ENCODE measurements around the gene GAB4.
"Not testable (repeated sequence)": the region's sequence is repeated elsewhere in the genome, so short reads cannot be mapped to it uniquely, and the experiment has no call there.

Gene GAB4, protein sequence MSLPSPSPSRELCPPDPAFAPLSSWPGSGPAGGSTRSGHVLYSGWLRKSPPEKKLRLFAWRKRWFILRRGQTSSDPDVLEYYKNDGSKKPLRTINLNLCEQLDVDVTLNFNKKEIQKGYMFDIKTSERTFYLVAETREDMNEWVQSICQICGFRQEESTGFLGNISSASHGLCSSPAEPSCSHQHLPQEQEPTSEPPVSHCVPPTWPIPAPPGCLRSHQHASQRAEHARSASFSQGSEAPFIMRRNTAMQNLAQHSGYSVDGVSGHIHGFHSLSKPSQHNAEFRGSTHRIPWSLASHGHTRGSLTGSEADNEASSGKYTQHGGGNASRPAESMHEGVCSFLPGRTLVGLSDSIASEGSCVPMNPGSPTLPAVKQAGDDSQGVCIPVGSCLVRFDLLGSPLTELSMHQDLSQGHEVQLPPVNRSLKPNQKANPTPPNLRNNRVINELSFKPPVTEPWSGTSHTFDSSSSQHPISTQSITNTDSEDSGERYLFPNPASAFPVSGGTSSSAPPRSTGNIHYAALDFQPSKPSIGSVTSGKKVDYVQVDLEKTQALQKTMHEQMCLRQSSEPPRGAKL

DNA sequence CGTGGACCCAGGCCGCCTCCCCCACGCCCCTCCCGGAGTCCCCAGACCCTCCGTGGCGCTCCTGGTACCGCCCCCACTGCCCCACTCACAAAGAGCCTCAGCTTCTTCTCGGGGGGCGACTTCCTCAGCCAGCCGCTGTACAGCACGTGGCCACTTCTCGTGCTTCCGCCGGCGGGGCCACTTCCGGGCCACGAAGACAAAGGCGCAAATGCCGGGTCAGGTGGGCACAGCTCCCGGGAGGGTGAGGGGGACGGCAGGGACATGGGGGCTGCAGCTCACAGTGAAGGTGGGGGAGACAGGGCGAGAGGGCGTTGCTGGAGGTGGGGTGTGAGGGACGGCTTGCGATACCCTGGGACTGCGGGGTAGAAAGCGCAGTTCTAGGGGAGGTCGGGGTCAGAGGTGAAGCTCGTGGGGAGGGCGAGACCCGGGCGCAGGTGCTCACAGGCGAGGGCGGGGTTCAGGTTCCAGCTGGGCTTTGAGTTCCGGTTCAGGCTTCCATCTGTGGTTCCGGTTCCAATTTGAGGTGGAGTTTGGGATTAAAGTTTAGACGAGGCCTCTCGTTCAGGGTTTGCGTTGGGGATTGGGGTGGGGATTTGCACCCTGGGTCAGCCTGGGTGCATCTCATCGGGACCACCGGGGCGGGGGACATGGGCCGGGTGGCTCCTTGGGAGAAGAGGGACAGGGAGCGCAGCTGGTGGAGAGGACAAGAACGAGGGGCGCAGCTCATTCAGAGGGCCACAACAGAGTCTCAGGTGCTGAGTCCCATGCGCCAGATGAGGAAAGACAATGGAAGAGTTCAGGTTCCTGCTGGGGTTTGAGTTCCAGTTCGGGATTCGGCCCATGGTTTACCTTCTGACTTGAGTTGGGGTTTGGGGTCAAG lies at the start of gene GAB4:
Gene GAB4, minus strand, starts transcription at position 371 of the 880 bp plus-strand sequence. Its CDS starts 108 bp downstream, at position 263.
- DNase-seq (ENCODE audit: low read depth): no peak

DNA sequence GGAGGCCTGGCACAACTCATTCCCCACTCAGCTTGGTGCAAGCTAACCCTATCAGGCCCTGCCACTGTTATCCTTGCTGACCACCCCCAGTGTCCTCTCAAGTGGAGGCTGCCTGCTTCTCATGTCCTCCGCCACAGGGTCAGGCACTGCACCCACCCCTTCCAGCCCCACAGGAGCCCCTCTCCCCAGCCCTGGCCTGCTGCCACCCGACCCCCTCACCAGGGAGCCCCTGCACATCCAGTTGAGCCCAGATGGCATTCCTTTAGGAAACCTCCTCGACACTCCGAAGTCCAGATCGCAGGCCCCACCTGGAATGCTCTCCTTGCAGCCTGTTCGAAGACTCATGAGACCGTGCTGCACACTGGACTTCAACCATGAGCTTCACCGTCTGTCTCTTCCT lies 48.8 kb upstream of the GAB4 start:
- DNase-seq (ENCODE audit: low read depth): no peak

DNA sequence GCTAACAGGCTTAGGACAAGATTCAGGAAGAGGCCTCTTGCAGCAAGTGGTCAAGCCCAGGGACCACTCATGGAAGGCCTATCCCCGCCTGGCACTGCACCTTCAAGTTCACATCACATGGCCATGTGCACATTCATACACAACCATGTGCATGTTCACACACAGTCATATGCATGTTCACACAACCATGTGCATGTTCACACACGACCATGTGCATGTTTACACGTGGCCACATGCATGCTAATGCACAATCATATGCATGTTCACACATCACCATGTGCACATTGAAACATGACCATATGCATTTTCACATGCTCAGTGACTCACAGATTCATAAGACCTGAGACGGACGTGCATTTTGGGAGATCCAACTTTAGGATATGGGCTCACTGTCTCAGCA lies 48.0 kb upstream of the GAB4 start:
- DNase-seq (ENCODE audit: low read depth): no peak

DNA sequence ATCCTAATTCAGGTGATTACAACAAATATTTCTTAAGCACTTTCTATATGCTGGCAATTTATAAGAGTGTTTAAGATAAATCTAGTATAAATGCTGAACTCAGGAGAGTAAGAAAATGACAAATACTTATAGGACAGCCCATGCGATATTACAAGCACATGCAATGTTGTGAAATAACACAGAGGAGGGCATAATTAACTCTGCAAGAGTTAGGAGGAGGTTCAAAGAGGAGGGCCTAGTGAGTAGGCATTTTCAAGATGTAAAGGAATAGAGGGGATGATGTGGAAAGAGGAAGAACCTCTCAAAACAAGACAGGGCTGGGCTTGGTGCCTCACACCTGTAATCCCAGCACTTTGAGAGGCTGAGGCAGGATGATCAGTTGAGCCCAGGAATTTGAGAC lies 39.6 kb upstream of the GAB4 start:
- DNase-seq (ENCODE audit: low read depth): no peak

DNA sequence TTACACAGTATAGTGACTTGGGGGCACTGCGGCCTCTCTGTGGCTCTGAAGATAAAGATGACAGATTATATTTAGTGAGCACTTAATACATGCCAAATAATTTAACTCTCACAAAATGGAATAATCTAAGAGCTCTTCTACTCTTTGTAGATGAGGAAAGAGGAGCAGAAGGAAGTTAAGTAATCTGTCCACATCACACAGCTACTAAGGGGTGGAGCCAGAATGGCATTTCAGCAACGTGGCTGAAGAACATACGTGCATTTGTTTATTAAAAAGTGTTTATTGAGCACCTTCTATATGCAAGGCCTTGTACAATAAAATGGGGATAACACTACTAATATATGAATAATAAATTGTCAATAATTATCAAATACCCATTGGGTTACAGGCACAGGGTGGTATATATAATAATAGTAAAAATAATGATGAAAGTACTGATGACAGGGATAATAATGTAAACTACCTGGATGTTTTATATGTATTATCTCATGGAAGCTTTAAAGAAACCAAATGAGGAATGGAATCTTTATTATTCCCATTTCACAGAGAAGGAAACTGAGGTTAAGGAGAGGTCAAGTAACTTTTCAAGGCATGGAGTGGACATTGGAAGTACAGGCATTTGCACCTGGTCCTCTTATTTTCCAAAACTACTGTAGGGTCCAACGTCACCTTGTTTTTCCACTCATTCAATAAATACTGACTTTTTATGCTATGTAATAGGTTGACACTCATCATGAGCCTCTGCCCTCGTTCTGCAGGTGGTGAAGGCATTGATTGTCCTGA lies 38.7 kb upstream of the GAB4 start:
- DNase-seq (ENCODE audit: low read depth): no peak

DNA sequence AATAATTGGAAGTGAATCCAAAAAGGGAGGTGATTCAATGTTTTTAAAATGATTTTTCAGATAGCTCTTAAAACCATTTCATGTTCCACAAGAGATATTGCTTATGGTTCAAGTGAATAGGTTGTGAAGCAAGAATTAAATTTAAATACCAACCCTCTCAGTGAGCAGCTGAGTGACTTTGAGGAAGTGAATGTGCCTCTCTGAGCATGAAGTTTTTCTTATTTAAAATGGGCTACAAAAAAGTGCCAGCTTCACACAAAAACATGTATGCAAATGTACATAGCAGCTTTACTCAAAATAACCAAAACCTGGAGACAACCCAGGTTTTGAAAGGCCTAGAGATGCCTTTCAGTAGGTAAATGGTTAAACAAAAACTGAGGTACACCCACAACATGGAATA lies 35.5 kb upstream of the GAB4 start:
- no peak for DNase-seq (ENCODE audit: low read depth)

DNA sequence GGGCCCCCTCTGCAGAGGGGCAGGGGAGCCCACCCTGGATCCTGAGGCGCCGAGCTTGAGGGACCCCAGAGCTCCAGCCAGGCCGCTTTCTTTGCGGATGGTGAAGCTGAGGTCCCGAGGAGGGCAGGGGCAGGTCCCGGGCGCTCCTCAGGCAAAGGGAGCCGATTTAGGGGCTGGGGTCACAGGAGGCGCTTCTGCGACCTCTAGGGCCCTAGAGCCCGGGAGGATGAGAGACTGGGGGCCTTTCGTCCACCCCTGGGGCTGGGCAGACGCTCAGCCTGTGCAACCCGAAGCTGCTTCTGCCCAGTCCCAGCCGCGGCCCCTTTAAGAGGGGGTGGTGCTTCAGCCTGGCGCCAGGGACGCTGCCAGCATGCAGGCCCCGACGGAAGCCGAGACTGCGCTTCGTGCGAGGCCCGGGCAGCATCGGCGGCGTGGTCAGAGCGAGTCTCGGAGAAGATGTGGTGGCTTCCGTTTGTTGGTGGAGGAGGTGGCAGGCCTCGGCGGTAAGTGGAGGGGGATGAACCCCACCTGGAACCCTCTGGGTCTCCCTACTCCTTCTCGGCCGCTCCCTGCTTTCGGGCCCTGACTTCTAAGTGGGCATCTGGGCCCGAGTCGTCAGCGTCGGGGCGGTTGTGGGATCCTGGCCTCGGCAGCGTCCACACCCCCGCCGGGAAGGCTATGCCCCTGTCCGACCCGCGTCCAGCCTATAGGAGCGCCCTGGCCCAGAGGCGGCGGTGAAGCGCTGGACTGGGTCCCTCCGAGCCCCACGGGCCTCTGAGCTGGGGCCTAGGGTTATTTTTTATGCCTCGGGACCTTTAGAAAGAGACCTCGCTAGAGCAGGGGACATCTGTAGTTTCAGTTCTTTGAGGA lies 29.1 kb upstream of the GAB4 start:
- DNase-seq (ENCODE audit: low read depth): not testable (repeated sequence)

DNA sequence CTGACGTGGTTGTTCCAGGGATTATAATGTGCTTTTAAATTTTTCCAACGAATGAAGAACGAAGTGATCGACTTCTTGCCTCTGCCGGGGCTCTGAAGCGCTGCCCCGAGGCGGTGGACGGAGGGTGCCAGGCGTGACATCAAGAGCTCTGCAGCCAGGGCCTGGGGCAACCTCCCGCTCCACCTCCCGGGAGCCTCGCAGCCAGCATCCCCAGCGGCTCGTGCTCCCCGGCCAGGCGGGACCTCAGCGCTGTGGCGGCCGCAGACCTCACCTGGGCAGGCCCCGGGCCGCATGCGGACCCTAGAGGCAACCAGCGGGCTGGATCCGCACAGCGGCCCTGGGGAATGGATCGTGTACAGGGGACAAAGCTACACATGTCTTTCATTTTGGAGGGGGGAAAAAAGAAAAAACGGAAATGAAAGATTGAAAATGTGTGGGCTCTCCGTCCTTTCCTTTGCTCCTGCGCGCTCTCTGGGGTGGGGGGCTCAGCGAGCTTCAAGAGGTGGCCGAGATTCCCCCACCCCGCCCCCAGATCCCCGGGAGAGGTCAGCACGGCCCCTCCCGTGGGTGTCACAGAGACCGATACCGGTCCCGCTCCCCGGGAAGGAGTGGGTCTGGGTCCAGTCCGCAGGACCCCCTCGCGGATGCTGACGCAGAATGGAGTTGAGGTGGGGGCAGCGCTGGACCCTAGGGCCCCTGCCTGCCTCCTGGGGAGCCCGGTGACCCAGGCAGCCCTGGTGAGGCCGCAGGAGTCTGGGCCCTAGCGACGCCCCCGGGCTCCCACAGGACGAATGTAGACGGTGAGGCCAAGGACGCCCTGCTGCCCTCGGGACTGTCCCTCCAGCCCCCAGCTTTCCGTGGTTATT lies 28.2 kb upstream of the GAB4 start:
- DNase-seq (ENCODE audit: low read depth): not testable (repeated sequence)

DNA sequence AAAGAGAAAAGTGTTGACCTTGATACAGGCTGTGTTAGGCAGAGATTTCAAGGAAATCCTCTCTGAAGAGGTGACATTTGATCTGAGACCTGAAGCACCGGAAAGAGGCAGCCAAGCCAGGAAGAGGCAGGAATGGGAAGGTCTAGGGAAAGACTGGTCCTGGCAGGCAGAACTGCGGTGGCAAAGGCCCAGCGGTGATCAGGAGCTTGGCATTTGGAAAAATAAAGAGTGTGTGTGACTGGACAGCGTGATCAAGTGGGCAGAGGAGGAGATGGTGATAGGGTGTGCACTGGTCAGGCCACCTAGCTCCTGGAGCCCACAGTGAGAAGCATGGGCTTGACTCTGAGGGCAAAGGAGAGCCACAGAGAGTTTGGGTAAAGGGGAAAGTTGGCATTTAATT lies 27.2 kb upstream of the GAB4 start:
- DNase-seq (ENCODE audit: low read depth): no peak

DNA sequence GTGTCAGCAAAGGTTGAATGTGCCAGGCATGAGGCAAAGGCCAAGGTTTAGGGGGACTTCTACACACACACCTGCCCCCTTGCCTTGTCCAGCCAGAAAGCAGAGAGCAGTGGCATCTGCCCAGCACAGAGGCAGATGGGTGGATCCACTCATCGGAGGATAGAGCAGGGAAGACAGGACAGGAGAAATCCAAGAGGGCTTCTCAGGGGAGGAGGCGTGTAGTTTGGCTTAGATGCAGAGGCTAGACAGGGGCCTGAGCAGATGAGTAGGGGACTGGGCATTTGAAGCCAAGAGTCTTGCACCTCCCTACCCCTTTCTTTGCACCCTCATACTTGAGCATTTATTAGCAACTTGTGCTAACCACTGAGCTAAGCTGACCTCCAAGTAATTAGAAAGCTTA lies 26.5 kb upstream of the GAB4 start:
- DNase-seq (ENCODE audit: low read depth): not testable (repeated sequence)

DNA sequence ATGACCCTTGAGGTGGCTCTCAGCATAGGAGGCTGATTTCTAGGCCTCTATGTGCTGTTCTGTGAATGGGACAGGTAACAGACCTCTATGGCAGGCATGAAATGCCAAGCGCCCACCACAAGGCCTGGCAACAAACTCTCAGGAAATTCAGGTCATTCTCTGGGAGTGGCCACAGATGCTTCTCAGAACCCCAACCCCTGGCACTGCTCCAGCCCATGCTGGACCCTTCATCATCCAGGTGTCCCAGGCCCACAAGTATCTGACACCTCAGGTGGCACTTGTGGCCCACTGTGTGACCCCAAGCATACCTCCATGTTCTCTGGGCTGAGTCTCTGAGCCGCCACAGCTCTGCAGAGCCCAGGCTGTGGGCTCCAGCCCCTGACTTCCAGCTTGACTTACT lies 24.3 kb upstream of the GAB4 start:
- DNase-seq (ENCODE audit: low read depth): not testable (repeated sequence)

DNA sequence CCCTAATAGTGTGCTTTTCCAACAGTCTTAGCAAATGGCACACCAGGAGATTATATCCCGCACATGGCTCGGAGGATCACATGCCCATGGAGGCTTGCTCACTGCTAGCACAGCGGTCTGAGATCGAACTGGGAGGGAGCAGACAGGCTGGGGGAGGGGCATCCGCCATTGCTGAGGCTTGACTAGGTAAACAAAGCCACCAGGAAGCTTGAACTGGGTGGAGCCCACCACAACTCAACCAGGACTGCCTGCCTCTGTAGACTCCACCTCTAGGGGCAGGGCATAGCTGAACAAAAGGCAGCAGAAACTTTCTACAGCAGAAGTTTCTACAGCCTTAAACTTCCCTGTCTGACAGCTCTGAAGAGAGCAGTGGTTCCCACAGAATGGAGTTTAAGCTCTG lies 16.4 kb upstream of the GAB4 start:
- DNase-seq (ENCODE audit: low read depth): not testable (repeated sequence)

DNA sequence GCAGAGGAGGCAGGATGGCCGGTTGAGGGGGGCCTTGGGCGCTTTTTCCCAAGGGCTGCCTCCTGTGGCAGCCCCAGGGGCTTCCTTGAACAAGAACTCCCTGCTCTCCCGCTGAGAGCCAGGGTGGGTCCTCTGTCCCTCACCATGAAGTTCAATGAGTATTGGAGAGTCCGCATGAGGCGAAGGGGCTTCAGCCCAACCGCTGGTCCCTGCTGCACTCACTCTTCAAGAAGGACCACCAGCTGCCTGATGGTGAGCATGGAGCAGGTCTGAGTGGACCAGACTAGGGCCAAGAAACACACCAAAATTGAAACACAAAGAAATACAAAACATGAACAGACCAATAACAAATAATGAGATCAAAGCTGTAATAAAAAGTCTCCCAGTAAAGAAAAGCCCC lies 7.5 kb upstream of the GAB4 start:
- DNase-seq (ENCODE audit: low read depth): not testable (repeated sequence)

DNA sequence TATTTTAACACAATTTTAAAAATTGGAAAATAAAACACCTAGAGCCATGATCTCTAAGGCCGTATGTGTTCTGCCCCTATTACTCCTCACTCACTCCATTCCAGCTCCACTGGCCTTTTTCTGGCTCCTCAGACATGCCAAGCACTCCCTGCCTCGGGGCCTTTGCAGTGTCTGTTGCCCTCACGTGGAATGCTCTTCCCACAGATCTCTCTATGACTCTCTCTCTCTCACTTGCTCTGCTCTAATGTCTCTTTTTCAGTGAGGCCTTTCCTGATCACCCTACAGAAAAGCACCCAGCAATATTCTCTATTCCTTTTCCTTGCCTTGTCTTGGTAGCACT lies 6.0 kb upstream of the GAB4 start:
- not testable (repeated sequence) for DNase-seq (ENCODE audit: low read depth)

DNA sequence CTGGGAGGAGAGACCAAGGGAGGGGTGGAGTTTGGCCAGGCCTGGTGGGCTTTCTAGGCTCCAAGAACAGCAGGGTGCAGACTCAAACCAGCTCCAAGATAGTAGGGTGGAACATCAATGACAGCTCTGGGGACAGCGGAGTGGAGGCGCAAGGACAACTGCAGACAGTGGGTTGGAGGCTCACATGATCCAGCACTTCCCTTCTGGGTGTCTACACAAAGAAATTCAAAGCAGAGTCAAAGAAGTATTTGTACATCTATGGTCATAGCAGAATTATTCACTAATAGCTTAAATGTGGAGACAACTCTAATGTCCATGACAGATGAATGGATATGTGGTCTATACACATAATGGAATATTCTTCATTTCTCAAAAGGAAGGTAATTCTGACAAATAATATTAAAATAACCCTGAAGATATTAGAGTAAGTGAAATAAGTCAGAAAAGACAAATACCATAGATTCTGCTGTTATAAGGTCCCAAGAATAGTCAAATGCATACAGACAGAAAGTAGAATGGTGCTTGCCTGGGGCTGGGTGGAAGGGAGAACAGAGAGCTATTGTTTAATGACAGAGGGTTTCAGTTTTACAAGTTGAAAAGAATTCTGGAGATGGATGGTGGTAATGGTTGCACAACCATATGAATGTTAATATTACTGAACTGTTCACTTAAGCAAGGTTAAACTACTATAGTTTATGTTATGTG lies 5.5 kb upstream of the GAB4 start:
- no peak for DNase-seq (ENCODE audit: low read depth)

DNA sequence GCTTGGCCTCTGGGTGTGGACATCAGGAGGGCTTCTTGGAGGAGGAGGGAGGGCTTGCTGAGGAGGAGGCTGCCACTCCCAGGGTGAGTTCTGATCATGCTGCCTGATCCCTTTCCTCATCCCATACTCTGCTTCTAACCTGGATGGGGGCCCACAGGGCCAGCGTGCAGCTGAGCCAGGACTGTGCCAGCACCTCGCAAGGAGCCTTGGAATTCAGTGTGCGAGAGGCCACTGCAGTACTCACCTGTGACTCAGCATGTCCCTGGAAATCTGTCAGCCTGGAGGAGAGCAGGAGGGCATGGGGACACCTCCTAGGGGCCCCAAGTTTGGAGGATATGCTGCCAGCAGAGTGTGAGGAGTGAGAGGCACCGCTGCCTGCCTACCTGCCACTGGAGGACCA lies 4.2 kb upstream of the GAB4 start:
- no peak for DNase-seq (ENCODE audit: low read depth)

DNA sequence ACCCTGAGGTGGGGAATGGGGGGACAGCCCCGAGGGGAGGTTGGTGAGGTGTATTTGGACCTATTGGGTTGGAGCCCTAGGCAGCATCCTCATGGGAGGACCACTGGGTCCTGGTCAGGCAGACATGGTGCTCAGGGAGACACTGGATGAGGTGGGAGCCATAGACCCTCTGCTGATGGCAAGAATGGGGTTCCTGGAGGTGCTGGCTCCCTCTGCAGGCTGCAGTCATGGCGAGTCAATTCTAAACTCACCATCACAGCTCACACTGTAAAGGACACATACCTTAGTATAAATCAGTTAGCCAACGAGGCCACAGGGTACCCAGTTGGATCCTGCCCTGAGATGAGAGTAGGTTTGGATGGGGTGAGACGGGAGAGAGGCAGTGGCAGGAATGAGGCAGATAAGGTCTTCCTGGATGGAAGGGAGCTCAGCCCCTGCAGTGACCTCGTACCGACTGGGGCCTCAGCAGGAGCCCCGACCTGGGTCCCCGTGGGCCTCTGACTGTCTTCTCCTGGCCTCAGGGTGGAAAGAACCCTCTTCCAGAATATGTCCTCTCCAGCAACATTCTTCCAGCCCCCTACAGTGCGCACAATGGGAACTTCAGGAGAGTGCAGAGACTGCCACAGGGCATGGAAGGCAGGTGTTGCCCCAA lies 1.7 kb upstream of the GAB4 start:
- DNase-seq (ENCODE audit: low read depth): no peak

DNA sequence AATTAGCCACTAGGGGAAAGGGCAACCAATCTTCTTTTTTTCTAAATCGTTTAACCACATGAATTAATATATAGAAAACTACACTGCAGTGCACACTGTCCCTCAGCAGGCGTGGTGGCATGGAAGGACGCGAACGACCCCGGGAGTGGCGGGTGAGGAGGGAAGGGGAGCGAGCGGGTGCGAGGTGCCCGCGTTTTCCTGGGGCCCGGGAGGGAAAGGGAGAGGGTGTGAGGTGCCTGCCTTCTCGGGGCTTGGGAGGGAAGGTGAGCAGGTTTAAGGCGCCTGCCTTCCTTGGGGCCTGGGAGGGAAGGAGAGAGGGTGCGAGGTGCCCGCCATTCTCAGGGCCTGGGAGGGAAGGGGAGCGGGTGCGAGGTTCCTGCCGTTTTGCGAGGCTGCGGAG lies 765 bp downstream of the GAB4 start:
- no peak for DNase-seq (ENCODE audit: low read depth)

DNA sequence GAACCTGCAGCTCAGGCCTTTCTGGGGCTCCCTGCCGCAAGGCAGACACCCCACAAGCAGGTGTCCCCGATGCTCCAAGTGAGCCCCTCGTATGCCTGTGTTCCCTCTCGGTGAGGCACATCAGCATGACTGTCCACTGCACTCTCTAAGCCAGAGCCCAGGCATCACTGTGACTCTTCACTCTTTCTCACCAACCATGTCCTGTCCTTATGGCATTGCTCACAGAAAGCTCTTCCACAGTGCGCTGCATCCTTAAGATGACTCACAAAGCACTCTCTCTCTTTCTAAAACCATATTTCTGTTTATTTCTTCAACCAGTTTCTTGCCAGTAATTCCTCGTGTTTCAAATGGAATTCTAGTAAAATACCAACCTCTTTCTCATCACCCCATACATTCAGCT lies 18.1 kb downstream of the GAB4 start:
- DNase-seq (ENCODE audit: low read depth): no peak
